H1 (cell line): ENCODE data around the gene GRID2. TPM values are rescaled to one million over a fixed set of nuclear protein-coding genes. Genes with fewer than 3 reads are reported as not detected.

Source experiments
- RFX5 ChIP-seq: IDR thresholded peaks from 2 replicates; pipeline ENCODE4 v1.6.1; 2011; ENCODE audit warnings: low read depth, low read length, improper control_type of control experiment, borderline replicate concordance
- SP2 ChIP-seq: IDR thresholded peaks from 2 replicates; pipeline ENCODE4 v1.6.1; 2012; ENCODE audit warnings: mild to moderate bottlenecking, low read length, inconsistent platforms
- SRF ChIP-seq: IDR thresholded peaks from 2 replicates; pipeline ENCODE4 v1.6.1; 2011; ENCODE audit warnings: mild to moderate bottlenecking, low read depth, low read length, moderate library complexity
- polyA plus RNA-seq, 7 experiments: library from polyadenylated mRNA; depleted of rRNA in 3 of 7; stranded (reverse) in 5 of 7; unstranded in 2 of 7; fragments of >200 nt in 5 of 7; fragments of 200-250 nt in 2 of 7; gene quantifications; 1 replicate in 5 of 7; 2 replicates in 1 of 7; 4 replicates in 1 of 7; pipeline versions ENCODE4 v1.2.1 to v1.2.3, GENCODE V29; 2011 to 2013; ENCODE audit warnings: missing spikeins in 2 of 7, mixed read lengths in 2 of 7
- total RNA-seq: library from RNA; stranded (reverse); fragmentation: NEBNext Ultra II Directional; extraction: Animal tissue kit (Norgen Biotek cat#: 25700); gene quantifications from 2 replicates; pipeline ENCODE4 v1.2.1, GENCODE V29; 2021
- TF ChIP-seq, protein P1 (sequence below): fragments of 300-600 bp; sonication (generic); IDR thresholded peaks from 2 replicates; pipeline ENCODE4 v1.7.1; 2012; ENCODE audit warnings: low read length, moderate library complexity, mild to moderate bottlenecking, inconsistent platforms; ENCODE audit not compliant: insufficient replicate concordance

GRID2 gene
- total and polyA plus RNA-seq, 2 of the 8 experiments (the other 6 are each of a cell fraction or from before 2014, with no cell fraction given) = 31.1 to 81.9 TPM

DNA sequence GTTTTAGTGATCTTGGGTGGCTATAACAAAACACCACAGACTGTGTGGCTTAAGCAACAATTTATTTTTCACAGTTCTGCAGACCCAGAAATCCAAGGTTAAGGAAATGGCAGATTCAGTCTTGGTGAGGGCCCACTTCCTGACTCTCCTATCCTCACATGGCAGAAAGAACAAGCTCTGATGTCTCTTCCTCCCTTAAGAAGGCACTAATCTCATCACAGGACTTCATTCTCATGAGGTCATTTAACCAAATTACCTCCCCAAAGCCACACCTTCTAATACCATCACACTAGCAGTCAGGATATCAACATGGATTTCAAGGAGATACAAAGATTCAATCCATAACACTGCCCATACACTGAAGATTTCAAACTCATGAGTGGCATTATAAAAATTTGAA, 350.3 kb downstream of the GRID2 start (continued):
- TF ChIP-seq, protein P1, sequence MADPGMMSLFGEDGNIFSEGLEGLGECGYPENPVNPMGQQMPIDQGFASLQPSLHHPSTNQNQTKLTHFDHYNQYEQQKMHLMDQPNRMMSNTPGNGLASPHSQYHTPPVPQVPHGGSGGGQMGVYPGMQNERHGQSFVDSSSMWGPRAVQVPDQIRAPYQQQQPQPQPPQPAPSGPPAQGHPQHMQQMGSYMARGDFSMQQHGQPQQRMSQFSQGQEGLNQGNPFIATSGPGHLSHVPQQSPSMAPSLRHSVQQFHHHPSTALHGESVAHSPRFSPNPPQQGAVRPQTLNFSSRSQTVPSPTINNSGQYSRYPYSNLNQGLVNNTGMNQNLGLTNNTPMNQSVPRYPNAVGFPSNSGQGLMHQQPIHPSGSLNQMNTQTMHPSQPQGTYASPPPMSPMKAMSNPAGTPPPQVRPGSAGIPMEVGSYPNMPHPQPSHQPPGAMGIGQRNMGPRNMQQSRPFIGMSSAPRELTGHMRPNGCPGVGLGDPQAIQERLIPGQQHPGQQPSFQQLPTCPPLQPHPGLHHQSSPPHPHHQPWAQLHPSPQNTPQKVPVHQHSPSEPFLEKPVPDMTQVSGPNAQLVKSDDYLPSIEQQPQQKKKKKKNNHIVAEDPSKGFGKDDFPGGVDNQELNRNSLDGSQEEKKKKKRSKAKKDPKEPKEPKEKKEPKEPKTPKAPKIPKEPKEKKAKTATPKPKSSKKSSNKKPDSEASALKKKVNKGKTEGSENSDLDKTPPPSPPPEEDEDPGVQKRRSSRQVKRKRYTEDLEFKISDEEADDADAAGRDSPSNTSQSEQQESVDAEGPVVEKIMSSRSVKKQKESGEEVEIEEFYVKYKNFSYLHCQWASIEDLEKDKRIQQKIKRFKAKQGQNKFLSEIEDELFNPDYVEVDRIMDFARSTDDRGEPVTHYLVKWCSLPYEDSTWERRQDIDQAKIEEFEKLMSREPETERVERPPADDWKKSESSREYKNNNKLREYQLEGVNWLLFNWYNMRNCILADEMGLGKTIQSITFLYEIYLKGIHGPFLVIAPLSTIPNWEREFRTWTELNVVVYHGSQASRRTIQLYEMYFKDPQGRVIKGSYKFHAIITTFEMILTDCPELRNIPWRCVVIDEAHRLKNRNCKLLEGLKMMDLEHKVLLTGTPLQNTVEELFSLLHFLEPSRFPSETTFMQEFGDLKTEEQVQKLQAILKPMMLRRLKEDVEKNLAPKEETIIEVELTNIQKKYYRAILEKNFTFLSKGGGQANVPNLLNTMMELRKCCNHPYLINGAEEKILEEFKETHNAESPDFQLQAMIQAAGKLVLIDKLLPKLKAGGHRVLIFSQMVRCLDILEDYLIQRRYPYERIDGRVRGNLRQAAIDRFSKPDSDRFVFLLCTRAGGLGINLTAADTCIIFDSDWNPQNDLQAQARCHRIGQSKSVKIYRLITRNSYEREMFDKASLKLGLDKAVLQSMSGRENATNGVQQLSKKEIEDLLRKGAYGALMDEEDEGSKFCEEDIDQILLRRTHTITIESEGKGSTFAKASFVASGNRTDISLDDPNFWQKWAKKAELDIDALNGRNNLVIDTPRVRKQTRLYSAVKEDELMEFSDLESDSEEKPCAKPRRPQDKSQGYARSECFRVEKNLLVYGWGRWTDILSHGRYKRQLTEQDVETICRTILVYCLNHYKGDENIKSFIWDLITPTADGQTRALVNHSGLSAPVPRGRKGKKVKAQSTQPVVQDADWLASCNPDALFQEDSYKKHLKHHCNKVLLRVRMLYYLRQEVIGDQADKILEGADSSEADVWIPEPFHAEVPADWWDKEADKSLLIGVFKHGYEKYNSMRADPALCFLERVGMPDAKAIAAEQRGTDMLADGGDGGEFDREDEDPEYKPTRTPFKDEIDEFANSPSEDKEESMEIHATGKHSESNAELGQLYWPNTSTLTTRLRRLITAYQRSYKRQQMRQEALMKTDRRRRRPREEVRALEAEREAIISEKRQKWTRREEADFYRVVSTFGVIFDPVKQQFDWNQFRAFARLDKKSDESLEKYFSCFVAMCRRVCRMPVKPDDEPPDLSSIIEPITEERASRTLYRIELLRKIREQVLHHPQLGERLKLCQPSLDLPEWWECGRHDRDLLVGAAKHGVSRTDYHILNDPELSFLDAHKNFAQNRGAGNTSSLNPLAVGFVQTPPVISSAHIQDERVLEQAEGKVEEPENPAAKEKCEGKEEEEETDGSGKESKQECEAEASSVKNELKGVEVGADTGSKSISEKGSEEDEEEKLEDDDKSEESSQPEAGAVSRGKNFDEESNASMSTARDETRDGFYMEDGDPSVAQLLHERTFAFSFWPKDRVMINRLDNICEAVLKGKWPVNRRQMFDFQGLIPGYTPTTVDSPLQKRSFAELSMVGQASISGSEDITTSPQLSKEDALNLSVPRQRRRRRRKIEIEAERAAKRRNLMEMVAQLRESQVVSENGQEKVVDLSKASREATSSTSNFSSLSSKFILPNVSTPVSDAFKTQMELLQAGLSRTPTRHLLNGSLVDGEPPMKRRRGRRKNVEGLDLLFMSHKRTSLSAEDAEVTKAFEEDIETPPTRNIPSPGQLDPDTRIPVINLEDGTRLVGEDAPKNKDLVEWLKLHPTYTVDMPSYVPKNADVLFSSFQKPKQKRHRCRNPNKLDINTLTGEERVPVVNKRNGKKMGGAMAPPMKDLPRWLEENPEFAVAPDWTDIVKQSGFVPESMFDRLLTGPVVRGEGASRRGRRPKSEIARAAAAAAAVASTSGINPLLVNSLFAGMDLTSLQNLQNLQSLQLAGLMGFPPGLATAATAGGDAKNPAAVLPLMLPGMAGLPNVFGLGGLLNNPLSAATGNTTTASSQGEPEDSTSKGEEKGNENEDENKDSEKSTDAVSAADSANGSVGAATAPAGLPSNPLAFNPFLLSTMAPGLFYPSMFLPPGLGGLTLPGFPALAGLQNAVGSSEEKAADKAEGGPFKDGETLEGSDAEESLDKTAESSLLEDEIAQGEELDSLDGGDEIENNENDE = no peak
- TF ChIP-seq SP2 (no peak), SRF (no peak), RFX5 (no peak)
